HepG2 (cell line): Measurements from ENCODE around the gene OS9. TPM values are rescaled to one million over a fixed set of nuclear protein-coding genes. Genes with fewer than 3 reads are reported as not detected.

Experiments used
- ATRX ChIP-seq: sonication (generic); formaldehyde crosslinking; IDR thresholded peaks from 2 replicates; pipeline ENCODE4 v1.4.0; 2020; ENCODE audit warnings: missing genetic modification reagents, borderline replicate concordance
- EED ChIP-seq: sonication (generic); formaldehyde crosslinking; IDR thresholded peaks from 2 replicates; pipeline ENCODE4 v1.5.0; 2020; ENCODE audit warnings: mild to moderate bottlenecking, missing genetic modification reagents
- ERF ChIP-seq: IDR thresholded peaks from 2 replicates; pipeline ENCODE4 v1.6.1; 2018; ENCODE audit warnings: missing biosample characterization, missing genetic modification reagents
- HNF4G ChIP-seq, 2 experiments: sonication (generic) in 1 of 2; formaldehyde crosslinking in 1 of 2; IDR thresholded peaks; 2 replicates each; pipeline versions ENCODE4 v1.4.0 to v1.6.1; 2011 to 2020; ENCODE audit warnings: borderline replicate concordance in 2 of 2, low read depth in 2 of 2, mild to moderate bottlenecking in 2 of 2, low read length in 1 of 2, missing genetic modification reagents in 1 of 2, moderate library complexity in 1 of 2
- HOXA3 ChIP-seq: sonication (generic); formaldehyde crosslinking; IDR thresholded peaks from 2 replicates; pipeline ENCODE4 v1.5.0; 2020; ENCODE audit warnings: missing genetic modification reagents
- MIER3 ChIP-seq: IDR thresholded peaks from 2 replicates; pipeline ENCODE4 v1.6.1; 2016; ENCODE audit warnings: missing compliant biosample characterization, borderline replicate concordance
- ONECUT2 ChIP-seq: sonication (generic); formaldehyde crosslinking; IDR thresholded peaks from 2 replicates; pipeline ENCODE4 v1.4.0; 2020; ENCODE audit warnings: missing genetic modification reagents
- PHB2 ChIP-seq: fragments of 450-650 bp; IDR thresholded peaks from 2 replicates; pipeline ENCODE4 v1.6.1; 2018; ENCODE audit not compliant: partially characterized antibody
- PRDM4 ChIP-seq: sonication (generic); formaldehyde crosslinking; IDR thresholded peaks from 2 replicates; pipeline ENCODE4 v1.9.0; 2021; ENCODE audit warnings: missing genetic modification reagents, borderline replicate concordance
- TAF1 ChIP-seq: sonication (generic); formaldehyde crosslinking; IDR thresholded peaks from 2 replicates; pipeline ENCODE4 v1.4.0; 2020; ENCODE audit warnings: missing genetic modification reagents
- TCF7 ChIP-seq: sonication (generic); IDR thresholded peaks from 2 replicates; pipeline ENCODE4 v1.6.1; 2016; ENCODE audit warnings: antibody characterized with exemption, low read depth
- ZBTB14 ChIP-seq: sonication (generic); formaldehyde crosslinking; IDR thresholded peaks from 2 replicates; pipeline ENCODE4 v1.4.0; 2020; ENCODE audit warnings: missing genetic modification reagents
- ZFX ChIP-seq: sonication (generic); formaldehyde crosslinking; IDR thresholded peaks from 2 replicates; pipeline ENCODE4 v1.4.0; 2020; ENCODE audit warnings: mild to moderate bottlenecking, low read depth, missing genetic modification reagents, moderate library complexity
- ZNF224 ChIP-seq: sonication (generic); formaldehyde crosslinking; IDR thresholded peaks from 2 replicates; pipeline ENCODE4 v1.5.0; 2020; ENCODE audit warnings: mild to moderate bottlenecking, missing genetic modification reagents
- ZNF557 ChIP-seq: sonication (generic); formaldehyde crosslinking; IDR thresholded peaks from 2 replicates; pipeline ENCODE4 v1.4.0; 2020; ENCODE audit warnings: missing genetic modification reagents
- ZNF569 ChIP-seq: sonication (generic); formaldehyde crosslinking; IDR thresholded peaks from 2 replicates; pipeline ENCODE4 v1.5.0; 2020; ENCODE audit warnings: mild to moderate bottlenecking, missing genetic modification reagents, moderate library complexity, borderline replicate concordance
- ZNF597 ChIP-seq: sonication (generic); formaldehyde crosslinking; IDR thresholded peaks from 2 replicates; pipeline ENCODE4 v1.5.0; 2020; ENCODE audit warnings: missing genetic modification reagents
- ZNF816 ChIP-seq: sonication (generic); formaldehyde crosslinking; IDR thresholded peaks from 2 replicates; pipeline ENCODE4 v1.8.0; 2022; ENCODE audit warnings: missing genetic modification reagents, mild to moderate bottlenecking, borderline replicate concordance
- ZSCAN25 ChIP-seq: sonication (generic); formaldehyde crosslinking; IDR thresholded peaks from 2 replicates; pipeline ENCODE4 v1.8.0; 2022; ENCODE audit warnings: mild to moderate bottlenecking, missing genetic modification reagents
- ZSCAN29 ChIP-seq: sonication (generic); formaldehyde crosslinking; conservative IDR thresholded peaks from 2 replicates; pipeline ENCODE4 v1.4.0; 2020; ENCODE audit warnings: mild to moderate bottlenecking, missing genetic modification reagents
- polyA plus RNA-seq, 8 experiments: library from polyadenylated mRNA; depleted of rRNA in 3 of 8; stranded (reverse) in 7 of 8; unstranded in 1 of 8; fragments of >200 nt; fragmentation: Illumina TruSeq in 4 of 8; extraction: Trizol in 4 of 8; gene quantifications; 2 replicates each; pipeline versions ENCODE4 v1.2.1 to v1.2.3, GENCODE V29; 2011 to 2016; ENCODE audit warnings: low read depth in 4 of 8, missing spikeins in 1 of 8, mixed read lengths in 1 of 8; ENCODE audit not compliant: insufficient read depth in 1 of 8
- total RNA-seq, 5 experiments: library from RNA; depleted of rRNA; stranded (reverse); fragments of >200 nt; fragmentation: Illumina TruSeq; extraction: Trizol; gene quantifications; 2 replicates each; pipeline ENCODE4 v1.2.3, GENCODE V29; 2016; ENCODE audit warnings: low read depth in 1 of 5
- TF ChIP-seq, protein P1 (sequence below): sonication (generic); formaldehyde crosslinking; IDR thresholded peaks from 2 replicates; pipeline ENCODE4 v1.5.0; 2020; ENCODE audit warnings: mild to moderate bottlenecking, missing genetic modification reagents
- TF ChIP-seq, protein P2 (sequence below): sonication (generic); formaldehyde crosslinking; IDR thresholded peaks from 2 replicates; pipeline ENCODE4 v1.8.0; 2022; ENCODE audit warnings: missing genetic modification reagents, mild to moderate bottlenecking, inconsistent platforms, borderline replicate concordance

The OS9 gene
- total and polyA plus RNA-seq, 2 of the 13 experiments (the other 11 are each of a cell fraction or from before 2014, with no cell fraction given): 156 to 206 TPM

- TF ChIP-seq ZNF597: no peak
- no peak for TF ChIP-seq ATRX
- no peak for TF ChIP-seq ZNF557 (CRISPR knock-in tag)
- TF ChIP-seq HOXA3: peak; percentile 36
- no peak for TF ChIP-seq ZSCAN25 (CRISPR knock-in tag)
- TF ChIP-seq, protein P1, sequence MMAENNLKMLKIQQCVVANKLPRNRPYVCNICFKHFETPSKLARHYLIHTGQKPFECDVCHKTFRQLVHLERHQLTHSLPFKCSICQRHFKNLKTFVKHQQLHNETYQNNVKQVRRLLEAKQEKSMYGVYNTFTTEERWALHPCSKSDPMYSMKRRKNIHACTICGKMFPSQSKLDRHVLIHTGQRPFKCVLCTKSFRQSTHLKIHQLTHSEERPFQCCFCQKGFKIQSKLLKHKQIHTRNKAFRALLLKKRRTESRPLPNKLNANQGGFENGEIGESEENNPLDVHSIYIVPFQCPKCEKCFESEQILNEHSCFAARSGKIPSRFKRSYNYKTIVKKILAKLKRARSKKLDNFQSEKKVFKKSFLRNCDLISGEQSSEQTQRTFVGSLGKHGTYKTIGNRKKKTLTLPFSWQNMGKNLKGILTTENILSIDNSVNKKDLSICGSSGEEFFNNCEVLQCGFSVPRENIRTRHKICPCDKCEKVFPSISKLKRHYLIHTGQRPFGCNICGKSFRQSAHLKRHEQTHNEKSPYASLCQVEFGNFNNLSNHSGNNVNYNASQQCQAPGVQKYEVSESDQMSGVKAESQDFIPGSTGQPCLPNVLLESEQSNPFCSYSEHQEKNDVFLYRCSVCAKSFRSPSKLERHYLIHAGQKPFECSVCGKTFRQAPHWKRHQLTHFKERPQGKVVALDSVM (CRISPR knock-in tag): no peak
- no peak for TF ChIP-seq ZNF569 (CRISPR knock-in tag)
- TF ChIP-seq ZFX: 0 out of 2 replicates have a peak, but pooled peaks have one; percentile 41
- TF ChIP-seq EED: no peak
- TF ChIP-seq PRDM4 (CRISPR knock-in tag): no peak
- TF ChIP-seq ZSCAN29 (CRISPR knock-in tag): no peak
- TF ChIP-seq, protein P2, sequence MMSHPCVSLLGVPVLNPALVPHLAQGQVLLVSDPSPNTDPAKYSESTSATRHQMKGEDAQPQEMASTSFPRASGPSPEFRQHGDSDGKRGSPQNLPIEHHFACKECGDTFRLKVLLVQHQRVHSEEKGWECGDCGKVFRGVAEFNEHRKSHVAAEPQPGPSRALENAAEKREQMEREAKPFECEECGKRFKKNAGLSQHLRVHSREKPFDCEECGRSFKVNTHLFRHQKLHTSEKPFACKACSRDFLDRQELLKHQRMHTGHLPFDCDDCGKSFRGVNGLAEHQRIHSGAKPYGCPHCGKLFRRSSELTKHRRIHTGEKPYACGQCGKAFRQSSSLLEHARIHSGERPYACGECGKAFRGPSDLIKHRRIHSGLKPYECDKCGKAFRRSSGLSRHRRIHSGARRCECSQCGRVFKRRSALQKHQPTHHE (CRISPR knock-in tag): no peak
- no peak for TF ChIP-seq PHB2
- no peak for TF ChIP-seq MIER3 (CRISPR knock-in tag)
- TF ChIP-seq ZBTB14: no peak; the same call in 1 of the 2 replicates
- TF ChIP-seq HNF4G (IDR thresholded peaks at IDR 0.05; ENCODE audit: borderline replicate concordance, low read depth, low read length): no peak
- no peak for TF ChIP-seq HNF4G (CRISPR knock-in tag; IDR thresholded peaks at IDR 0.05; ENCODE audit: borderline replicate concordance, low read depth)
- TF ChIP-seq TAF1: no peak
- no peak for TF ChIP-seq TCF7
- TF ChIP-seq ONECUT2: no peak
- no peak for TF ChIP-seq ERF (CRISPR knock-in tag)
- no peak for TF ChIP-seq ZNF224 (CRISPR knock-in tag)
- no peak for TF ChIP-seq ZNF816
These were observed 71.2 kb downstream of the OS9 start (continued) for GRCh38 chr12:57765003-57765697.
